Measurements from ENCODE around the gene NTSR1. TPM values are rescaled to one million over a fixed set of nuclear protein-coding genes. Genes with fewer than 3 reads are reported as not detected.
A peak's percentile ranks its signal among the peaks of the same experiment; 100 is the strongest.

The NTSR1 gene
- total and polyA plus RNA-seq, 2 of the 13 experiments (the other 11 are each of a cell fraction or from before 2014, with no cell fraction given) = 0.09 to 0.12 TPM

DNA sequence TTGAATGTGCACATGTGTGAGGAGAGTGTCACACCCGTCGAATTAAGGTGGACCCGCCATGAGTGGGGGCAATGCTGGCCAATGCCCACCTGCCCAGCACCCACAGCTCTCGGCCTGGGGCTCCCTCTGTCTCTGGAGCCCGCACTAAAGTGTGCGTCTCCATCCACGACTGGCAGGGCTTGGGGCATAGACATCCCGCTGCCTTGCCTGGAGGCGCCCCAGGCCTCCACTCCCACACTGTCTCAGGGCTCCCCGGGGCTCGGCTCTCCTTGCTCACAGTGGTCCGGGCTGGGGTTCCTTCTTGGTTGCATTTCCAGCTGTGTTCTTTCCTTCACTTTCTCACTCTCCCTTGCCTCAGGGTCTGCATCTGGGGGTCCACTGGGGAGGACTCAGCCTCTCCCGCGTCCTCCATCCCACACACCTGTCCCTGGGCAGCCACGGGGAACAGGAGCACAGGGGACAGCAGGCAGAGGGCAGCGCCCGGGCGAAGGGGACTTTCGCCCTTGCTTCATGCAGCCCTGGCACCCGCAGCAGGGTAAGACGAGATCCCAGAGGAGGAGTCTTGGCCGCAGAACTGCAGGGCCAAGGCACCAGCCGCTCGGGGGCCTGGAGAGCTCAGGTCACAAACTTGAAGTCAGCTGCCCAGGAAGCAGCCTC lies 67.5 kb downstream of the NTSR1 start (continued):
- TF ChIP-seq ZBTB38 (CRISPR knock-in tag; IDR thresholded peaks at IDR 0.05) (0 out of 2 replicates have a peak, but pooled peaks have one; percentile 10), HNRNPL (IDR thresholded peaks at IDR 0.05; ENCODE audit: low read depth, low read length) (peak; percentile 91), KDM4B (CRISPR knock-in tag; IDR thresholded peaks at IDR 0.05) (no peak), SALL1 (CRISPR knock-in tag; IDR thresholded peaks at IDR 0.05) (0 out of 2 replicates have a peak, but pooled peaks have one; percentile 19), PRMT3 (CRISPR knock-in tag; IDR thresholded peaks at IDR 0.05; ENCODE audit: borderline replicate concordance, low read depth) (no peak), RFX1 (IDR thresholded peaks at IDR 0.05) (no peak)
- TF ChIP-seq, protein P1, sequence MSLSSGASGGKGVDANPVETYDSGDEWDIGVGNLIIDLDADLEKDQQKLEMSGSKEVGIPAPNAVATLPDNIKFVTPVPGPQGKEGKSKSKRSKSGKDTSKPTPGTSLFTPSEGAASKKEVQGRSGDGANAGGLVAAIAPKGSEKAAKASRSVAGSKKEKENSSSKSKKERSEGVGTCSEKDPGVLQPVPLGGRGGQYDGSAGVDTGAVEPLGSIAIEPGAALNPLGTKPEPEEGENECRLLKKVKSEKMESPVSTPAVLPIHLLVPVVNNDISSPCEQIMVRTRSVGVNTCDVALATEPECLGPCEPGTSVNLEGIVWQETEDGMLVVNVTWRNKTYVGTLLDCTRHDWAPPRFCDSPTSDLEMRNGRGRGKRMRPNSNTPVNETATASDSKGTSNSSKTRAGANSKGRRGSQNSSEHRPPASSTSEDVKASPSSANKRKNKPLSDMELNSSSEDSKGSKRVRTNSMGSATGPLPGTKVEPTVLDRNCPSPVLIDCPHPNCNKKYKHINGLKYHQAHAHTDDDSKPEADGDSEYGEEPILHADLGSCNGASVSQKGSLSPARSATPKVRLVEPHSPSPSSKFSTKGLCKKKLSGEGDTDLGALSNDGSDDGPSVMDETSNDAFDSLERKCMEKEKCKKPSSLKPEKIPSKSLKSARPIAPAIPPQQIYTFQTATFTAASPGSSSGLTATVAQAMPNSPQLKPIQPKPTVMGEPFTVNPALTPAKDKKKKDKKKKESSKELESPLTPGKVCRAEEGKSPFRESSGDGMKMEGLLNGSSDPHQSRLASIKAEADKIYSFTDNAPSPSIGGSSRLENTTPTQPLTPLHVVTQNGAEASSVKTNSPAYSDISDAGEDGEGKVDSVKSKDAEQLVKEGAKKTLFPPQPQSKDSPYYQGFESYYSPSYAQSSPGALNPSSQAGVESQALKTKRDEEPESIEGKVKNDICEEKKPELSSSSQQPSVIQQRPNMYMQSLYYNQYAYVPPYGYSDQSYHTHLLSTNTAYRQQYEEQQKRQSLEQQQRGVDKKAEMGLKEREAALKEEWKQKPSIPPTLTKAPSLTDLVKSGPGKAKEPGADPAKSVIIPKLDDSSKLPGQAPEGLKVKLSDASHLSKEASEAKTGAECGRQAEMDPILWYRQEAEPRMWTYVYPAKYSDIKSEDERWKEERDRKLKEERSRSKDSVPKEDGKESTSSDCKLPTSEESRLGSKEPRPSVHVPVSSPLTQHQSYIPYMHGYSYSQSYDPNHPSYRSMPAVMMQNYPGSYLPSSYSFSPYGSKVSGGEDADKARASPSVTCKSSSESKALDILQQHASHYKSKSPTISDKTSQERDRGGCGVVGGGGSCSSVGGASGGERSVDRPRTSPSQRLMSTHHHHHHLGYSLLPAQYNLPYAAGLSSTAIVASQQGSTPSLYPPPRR (CRISPR knock-in tag; IDR thresholded peaks at IDR 0.05; ENCODE audit: borderline replicate concordance) = no peak
- TF ChIP-seq, protein P2, sequence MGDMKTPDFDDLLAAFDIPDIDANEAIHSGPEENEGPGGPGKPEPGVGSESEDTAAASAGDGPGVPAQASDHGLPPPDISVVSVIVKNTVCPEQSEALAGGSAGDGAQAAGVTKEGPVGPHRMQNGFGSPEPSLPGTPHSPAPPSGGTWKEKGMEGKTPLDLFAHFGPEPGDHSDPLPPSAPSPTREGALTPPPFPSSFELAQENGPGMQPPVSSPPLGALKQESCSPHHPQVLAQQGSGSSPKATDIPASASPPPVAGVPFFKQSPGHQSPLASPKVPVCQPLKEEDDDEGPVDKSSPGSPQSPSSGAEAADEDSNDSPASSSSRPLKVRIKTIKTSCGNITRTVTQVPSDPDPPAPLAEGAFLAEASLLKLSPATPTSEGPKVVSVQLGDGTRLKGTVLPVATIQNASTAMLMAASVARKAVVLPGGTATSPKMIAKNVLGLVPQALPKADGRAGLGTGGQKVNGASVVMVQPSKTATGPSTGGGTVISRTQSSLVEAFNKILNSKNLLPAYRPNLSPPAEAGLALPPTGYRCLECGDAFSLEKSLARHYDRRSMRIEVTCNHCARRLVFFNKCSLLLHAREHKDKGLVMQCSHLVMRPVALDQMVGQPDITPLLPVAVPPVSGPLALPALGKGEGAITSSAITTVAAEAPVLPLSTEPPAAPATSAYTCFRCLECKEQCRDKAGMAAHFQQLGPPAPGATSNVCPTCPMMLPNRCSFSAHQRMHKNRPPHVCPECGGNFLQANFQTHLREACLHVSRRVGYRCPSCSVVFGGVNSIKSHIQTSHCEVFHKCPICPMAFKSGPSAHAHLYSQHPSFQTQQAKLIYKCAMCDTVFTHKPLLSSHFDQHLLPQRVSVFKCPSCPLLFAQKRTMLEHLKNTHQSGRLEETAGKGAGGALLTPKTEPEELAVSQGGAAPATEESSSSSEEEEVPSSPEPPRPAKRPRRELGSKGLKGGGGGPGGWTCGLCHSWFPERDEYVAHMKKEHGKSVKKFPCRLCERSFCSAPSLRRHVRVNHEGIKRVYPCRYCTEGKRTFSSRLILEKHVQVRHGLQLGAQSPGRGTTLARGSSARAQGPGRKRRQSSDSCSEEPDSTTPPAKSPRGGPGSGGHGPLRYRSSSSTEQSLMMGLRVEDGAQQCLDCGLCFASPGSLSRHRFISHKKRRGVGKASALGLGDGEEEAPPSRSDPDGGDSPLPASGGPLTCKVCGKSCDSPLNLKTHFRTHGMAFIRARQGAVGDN (CRISPR knock-in tag; IDR thresholded peaks at IDR 0.05) = 0 out of 2 replicates have a peak, but pooled peaks have one; percentile 49
- TF ChIP-seq, protein P3, sequence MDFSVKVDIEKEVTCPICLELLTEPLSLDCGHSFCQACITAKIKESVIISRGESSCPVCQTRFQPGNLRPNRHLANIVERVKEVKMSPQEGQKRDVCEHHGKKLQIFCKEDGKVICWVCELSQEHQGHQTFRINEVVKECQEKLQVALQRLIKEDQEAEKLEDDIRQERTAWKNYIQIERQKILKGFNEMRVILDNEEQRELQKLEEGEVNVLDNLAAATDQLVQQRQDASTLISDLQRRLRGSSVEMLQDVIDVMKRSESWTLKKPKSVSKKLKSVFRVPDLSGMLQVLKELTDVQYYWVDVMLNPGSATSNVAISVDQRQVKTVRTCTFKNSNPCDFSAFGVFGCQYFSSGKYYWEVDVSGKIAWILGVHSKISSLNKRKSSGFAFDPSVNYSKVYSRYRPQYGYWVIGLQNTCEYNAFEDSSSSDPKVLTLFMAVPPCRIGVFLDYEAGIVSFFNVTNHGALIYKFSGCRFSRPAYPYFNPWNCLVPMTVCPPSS (IDR thresholded peaks at IDR 0.05) = no peak
- TF ChIP-seq, protein P4, sequence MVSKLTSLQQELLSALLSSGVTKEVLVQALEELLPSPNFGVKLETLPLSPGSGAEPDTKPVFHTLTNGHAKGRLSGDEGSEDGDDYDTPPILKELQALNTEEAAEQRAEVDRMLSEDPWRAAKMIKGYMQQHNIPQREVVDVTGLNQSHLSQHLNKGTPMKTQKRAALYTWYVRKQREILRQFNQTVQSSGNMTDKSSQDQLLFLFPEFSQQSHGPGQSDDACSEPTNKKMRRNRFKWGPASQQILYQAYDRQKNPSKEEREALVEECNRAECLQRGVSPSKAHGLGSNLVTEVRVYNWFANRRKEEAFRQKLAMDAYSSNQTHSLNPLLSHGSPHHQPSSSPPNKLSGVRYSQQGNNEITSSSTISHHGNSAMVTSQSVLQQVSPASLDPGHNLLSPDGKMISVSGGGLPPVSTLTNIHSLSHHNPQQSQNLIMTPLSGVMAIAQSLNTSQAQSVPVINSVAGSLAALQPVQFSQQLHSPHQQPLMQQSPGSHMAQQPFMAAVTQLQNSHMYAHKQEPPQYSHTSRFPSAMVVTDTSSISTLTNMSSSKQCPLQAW (CRISPR knock-in tag; IDR thresholded peaks at IDR 0.05) = 0 out of 2 replicates have a peak, but pooled peaks have one; percentile 4
- TF ChIP-seq, protein P5, sequence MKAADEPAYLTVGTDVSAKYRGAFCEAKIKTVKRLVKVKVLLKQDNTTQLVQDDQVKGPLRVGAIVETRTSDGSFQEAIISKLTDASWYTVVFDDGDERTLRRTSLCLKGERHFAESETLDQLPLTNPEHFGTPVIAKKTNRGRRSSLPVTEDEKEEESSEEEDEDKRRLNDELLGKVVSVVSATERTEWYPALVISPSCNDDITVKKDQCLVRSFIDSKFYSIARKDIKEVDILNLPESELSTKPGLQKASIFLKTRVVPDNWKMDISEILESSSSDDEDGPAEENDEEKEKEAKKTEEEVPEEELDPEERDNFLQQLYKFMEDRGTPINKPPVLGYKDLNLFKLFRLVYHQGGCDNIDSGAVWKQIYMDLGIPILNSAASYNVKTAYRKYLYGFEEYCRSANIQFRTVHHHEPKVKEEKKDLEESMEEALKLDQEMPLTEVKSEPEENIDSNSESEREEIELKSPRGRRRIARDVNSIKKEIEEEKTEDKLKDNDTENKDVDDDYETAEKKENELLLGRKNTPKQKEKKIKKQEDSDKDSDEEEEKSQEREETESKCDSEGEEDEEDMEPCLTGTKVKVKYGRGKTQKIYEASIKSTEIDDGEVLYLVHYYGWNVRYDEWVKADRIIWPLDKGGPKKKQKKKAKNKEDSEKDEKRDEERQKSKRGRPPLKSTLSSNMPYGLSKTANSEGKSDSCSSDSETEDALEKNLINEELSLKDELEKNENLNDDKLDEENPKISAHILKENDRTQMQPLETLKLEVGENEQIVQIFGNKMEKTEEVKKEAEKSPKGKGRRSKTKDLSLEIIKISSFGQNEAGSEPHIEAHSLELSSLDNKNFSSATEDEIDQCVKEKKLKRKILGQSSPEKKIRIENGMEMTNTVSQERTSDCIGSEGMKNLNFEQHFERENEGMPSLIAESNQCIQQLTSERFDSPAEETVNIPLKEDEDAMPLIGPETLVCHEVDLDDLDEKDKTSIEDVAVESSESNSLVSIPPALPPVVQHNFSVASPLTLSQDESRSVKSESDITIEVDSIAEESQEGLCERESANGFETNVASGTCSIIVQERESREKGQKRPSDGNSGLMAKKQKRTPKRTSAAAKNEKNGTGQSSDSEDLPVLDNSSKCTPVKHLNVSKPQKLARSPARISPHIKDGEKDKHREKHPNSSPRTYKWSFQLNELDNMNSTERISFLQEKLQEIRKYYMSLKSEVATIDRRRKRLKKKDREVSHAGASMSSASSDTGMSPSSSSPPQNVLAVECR (CRISPR knock-in tag; IDR thresholded peaks at IDR 0.05; ENCODE audit: borderline replicate concordance) = 0 out of 2 replicates have a peak, but pooled peaks have one; percentile 4
